Measurements from ENCODE around the gene MAML1.

The MAML1 gene

DNA sequence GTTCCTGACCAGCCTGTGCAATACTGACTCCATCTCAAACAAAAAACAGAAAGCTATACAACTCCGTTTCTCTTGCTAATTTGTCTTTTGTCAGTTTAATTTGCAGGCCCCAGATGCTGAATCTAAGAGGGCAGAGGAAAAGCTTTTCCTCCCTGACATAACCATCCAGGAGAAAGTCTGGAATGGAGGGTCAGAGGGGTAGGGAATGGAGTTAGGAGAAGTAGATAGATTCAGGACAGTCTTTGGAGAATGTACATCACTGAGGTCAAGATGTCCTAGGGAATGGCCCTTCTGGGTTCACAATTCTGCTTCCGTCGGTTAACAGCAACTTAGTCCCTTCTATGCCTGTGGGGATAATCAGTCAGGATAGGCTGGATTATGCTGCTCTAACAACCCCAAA, 81.5 kb downstream of the MAML1 start:
- Histone ChIP-seq H3K36me3 (ENCODE audit: control insufficient read depth, insufficient read depth, low read length, severe bottlenecking) (no peaks in the 10 kb centered on the region), H3K9me3 (ENCODE audit: control insufficient read depth, low read length) (no peaks in the 10 kb centered on the region), H3K4me3 (ENCODE audit: low read length) (no peak overlapping the region), H3K4me1 (ENCODE audit: control insufficient read depth, insufficient read depth, low read length) (peaks cover 13% of the 10 kb centered on the region), H3K27me3 (replicated peaks; ENCODE audit: control insufficient read depth, insufficient read depth, low read length) (no peaks in the 10 kb centered on the region), H3K9ac (ENCODE audit: low read length) (no peak overlapping the region)
- no peak for DNase-seq (ENCODE audit: low read depth)

DNA sequence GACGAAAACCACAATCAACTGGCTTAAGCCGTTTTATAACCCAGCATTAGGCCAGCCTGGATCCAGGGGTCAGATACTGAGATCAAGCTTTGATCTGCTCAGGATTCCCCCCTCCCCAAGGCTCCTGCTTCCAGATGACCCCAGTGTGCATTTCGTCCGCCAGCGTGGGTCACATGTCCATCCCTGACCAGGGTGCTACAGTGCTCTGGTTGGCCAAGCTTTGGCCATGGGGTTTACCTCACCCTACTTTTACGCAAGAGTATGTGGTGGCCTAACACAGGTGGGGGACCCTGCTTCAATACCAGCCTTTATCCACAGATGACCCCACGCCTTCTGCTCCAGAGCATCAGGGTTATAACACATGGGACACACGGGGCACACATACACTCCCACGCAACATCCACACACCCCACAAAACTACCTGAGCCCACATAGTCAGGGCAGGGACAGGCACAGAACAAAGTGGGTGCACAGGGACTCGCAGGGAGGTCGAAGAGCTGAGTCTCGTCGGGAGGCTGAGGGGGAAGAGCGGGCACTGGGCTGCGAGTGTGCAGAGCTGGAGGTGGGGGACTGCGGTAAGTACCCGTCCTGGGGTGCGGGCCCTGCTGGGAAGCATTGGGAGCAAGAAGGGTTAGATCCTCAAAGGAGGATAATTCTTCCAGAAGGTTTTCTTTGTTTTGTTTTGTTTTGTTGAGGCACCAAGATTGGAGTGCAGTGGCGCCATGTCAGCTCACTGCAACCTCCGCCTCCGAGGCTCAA, 83.0 kb downstream of the MAML1 start:
- Histone ChIP-seq H3K36me3 (ENCODE audit: control insufficient read depth, insufficient read depth, low read length, severe bottlenecking) (no peaks in the 10 kb centered on the region), H3K9me3 (ENCODE audit: control insufficient read depth, low read length) (no peaks in the 10 kb centered on the region), H3K4me3 (ENCODE audit: low read length) (no peak overlapping the region)

DNA sequence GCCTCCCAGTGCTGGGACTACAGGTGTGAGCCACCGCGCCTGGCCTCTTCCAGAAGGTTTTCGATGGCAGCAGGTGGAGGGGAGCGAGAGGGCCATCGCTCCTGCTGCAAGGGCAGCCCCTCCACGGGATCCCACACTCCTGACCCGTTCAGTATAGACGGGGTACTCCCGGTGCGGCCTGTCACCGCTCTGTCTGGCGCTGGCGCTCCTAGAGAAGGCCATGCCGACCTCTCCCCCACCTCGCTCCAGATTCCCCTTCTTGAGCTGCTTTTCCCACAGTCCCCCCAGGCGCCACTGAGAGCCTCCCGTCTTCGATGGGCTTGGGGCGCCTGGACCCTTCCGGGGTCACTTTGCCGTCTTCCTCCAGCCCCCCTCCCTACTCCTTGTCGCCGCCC, 83.8 kb downstream of the MAML1 start:
- DNase-seq (ENCODE audit: low read depth) = no peak
- Histone ChIP-seq H3K4me3 (ENCODE audit: low read length) (peak overlapping the region; percentile 56), H3K9me3 (ENCODE audit: control insufficient read depth, low read length) (no peaks in the 10 kb centered on the region), H3K4me1 (ENCODE audit: control insufficient read depth, insufficient read depth, low read length) (peaks cover 26% of the 10 kb centered on the region), H3K27me3 (replicated peaks; ENCODE audit: control insufficient read depth, insufficient read depth, low read length) (no peaks in the 10 kb centered on the region), H3K9ac (ENCODE audit: low read length) (peak overlapping the region; percentile 56), H3K36me3 (ENCODE audit: control insufficient read depth, insufficient read depth, low read length, severe bottlenecking) (no peaks in the 10 kb centered on the region)

More for the DNA sequence above, 83.0 kb downstream of the MAML1 start:
- Histone ChIP-seq H3K9ac (ENCODE audit: low read length) (no peak overlapping the region), H3K27me3 (replicated peaks; ENCODE audit: control insufficient read depth, insufficient read depth, low read length) (no peaks in the 10 kb centered on the region), H3K4me1 (ENCODE audit: control insufficient read depth, insufficient read depth, low read length) (peaks cover 26% of the 10 kb centered on the region)
- DNase-seq (ENCODE audit: low read depth) = no peak

DNA sequence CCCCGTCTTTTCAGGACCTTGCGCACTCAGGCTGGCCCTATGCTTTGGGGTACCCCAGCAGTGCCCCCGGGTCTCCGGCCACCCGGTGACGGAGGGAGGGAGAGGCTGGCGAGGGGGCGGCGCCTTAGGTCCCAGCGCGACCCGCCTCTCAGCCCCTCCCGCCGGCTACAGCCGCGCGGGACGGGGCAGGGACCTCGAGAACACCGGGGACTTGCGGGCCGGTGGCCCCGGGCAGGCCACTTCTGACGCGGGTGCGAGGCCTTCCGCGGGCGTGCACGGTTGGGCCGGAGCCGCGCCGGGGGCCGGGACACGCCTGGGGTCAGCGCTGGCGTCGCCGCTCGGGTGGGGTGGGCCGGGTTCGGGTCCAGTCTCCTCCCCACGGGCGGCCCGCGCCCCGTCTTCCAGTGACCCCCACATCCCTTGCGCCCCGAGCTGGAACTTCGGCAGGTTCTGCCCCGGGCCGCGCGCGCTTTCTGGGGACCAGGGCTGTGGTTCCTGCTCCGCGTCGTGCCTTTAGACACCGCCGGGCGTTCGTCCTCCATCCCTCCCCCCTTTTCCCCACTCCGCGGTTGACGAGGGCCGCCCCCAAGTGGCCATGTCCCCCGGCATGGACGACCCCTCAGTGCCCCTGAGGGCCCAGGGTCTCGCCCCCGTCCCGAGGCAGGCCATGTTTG, 84.3 kb downstream of the MAML1 start:
- H3K27me3 ChIP-seq (replicated peaks; ENCODE audit: control insufficient read depth, insufficient read depth, low read length) = no peaks in the 10 kb centered on the region
- H3K9ac ChIP-seq (ENCODE audit: low read length) = peak overlapping the region; percentile 56
- H3K4me3 ChIP-seq (ENCODE audit: low read length) = peak overlapping the region; percentile 56
- peaks cover 26% of the 10 kb centered on the region for H3K4me1 ChIP-seq (ENCODE audit: control insufficient read depth, insufficient read depth, low read length)
- DNase-seq (ENCODE audit: low read depth) = no peak
- H3K9me3 ChIP-seq (ENCODE audit: control insufficient read depth, low read length) = no peaks in the 10 kb centered on the region
- peaks cover under 1% of the 10 kb centered on the region for H3K36me3 ChIP-seq (ENCODE audit: control insufficient read depth, insufficient read depth, low read length, severe bottlenecking)

DNA sequence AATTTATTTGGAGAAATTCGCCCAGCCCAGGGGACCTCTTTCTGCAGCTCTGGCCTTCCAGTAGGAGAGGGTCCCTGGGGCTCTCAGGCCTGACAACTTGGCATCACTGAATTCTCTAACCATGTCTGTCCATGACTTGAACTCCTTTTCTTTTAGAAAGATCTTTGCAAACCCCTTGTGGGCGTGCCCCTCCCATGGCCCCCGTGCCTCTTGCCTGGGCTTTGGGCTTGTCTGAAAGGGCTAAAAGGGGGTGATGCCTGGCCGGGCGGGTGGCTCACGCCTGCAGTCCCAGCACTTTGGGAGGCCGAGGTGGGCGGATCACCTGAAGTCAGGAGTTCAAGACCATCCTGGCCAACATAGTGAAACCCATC, 84.8 kb downstream of the MAML1 start:
- Histone ChIP-seq H3K4me3 (ENCODE audit: low read length) (peak overlapping the region; percentile 56), H3K36me3 (ENCODE audit: control insufficient read depth, insufficient read depth, low read length, severe bottlenecking) (peaks cover 6% of the 10 kb centered on the region), H3K27me3 (replicated peaks; ENCODE audit: control insufficient read depth, insufficient read depth, low read length) (no peaks in the 10 kb centered on the region), H3K9me3 (ENCODE audit: control insufficient read depth, low read length) (no peaks in the 10 kb centered on the region), H3K4me1 (ENCODE audit: control insufficient read depth, insufficient read depth, low read length) (peaks cover 30% of the 10 kb centered on the region), H3K9ac (ENCODE audit: low read length) (peak overlapping the region; percentile 56)
- no peak for DNase-seq (ENCODE audit: low read depth)

DNA sequence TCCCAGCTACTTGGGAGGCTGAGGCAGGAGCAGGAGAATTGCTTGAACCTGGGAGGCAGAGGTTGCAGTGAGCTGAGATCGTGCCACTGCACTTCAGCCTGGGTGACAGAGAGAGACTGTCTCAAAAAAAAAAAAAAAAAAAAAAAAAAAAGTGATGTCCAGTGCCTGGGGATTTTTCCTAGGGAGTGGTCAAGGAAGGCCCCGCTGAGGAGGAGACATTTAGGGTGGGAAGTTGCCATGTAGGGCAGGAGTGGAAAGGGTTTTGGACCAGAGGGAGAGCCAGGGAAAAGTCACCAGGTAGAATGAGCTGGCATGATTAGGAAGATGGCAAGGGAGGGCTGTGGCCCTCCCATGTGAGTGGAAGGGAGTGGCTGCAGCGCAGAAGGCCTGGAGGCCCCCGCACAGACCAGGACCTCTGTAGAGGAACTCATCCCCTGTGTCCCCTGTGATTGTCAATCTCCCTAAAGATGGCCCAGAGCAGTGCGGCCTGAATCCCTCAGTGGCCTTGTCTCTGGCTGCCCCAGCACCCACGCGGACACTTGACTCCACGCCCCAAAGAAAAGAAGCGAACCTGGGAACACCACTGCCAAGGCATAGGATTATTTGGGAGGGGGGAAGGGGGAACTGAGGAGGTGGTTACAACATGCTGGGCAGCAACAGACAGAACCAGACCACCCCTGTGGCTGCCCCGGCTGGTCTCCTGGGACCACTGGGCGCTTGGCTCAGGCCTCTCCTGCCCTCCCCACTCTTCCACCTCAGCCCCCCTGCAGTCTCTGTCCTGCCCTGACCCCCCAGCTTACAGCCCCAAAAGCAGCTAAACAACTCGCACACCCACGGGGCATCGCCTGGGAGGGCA, 85.5 kb downstream of the MAML1 start:
- H3K4me3 ChIP-seq (ENCODE audit: low read length) = peak overlapping the region; percentile 87
- DNase-seq (ENCODE audit: low read depth) = peak; percentile 30
- H3K27me3 ChIP-seq (replicated peaks; ENCODE audit: control insufficient read depth, insufficient read depth, low read length) = no peaks in the 10 kb centered on the region
- peak overlapping the region; percentile 99 for H3K9ac ChIP-seq (ENCODE audit: low read length)
- no peaks in the 10 kb centered on the region for H3K9me3 ChIP-seq (ENCODE audit: control insufficient read depth, low read length)
- H3K4me1 ChIP-seq (ENCODE audit: control insufficient read depth, insufficient read depth, low read length) = peaks cover 37% of the 10 kb centered on the region
- peaks cover 13% of the 10 kb centered on the region for H3K36me3 ChIP-seq (ENCODE audit: control insufficient read depth, insufficient read depth, low read length, severe bottlenecking)

DNA sequence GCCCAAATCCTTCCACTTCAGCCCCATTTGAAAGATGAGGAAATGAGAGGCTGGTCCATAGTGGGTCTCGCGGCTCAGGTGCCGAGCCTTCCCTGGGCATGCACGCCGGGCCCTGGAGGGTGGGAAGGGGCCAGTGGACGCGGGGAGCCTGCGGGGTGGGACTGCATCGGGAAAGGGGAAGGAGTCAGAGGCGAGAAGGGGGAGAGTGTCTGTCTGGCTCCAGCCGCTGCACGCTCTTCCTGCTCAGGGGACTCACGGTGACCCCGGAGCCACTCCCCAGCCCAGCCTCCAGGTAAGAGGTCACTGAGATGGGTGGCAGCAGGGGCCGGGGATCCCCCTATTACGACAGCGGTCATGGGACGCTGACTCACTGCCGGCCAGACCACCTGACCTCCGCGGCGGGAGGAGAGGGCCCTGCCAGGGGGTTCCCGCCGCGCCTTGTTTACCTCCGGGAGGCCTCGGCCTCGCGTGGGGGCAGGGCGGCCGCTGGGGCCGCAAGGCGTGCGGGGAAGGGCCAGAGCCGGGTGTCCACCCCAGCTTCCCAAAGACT, 86.2 kb downstream of the MAML1 start:
- Histone ChIP-seq H3K27me3 (replicated peaks; ENCODE audit: control insufficient read depth, insufficient read depth, low read length) (no peaks in the 10 kb centered on the region), H3K4me3 (ENCODE audit: low read length) (peak overlapping the region; percentile 87), H3K36me3 (ENCODE audit: control insufficient read depth, insufficient read depth, low read length, severe bottlenecking) (peaks cover 20% of the 10 kb centered on the region), H3K9me3 (ENCODE audit: control insufficient read depth, low read length) (no peaks in the 10 kb centered on the region), H3K4me1 (ENCODE audit: control insufficient read depth, insufficient read depth, low read length) (peaks cover 43% of the 10 kb centered on the region), H3K9ac (ENCODE audit: low read length) (peak overlapping the region; percentile 99)
- peak; percentile 97 for DNase-seq (ENCODE audit: low read depth)

DNA sequence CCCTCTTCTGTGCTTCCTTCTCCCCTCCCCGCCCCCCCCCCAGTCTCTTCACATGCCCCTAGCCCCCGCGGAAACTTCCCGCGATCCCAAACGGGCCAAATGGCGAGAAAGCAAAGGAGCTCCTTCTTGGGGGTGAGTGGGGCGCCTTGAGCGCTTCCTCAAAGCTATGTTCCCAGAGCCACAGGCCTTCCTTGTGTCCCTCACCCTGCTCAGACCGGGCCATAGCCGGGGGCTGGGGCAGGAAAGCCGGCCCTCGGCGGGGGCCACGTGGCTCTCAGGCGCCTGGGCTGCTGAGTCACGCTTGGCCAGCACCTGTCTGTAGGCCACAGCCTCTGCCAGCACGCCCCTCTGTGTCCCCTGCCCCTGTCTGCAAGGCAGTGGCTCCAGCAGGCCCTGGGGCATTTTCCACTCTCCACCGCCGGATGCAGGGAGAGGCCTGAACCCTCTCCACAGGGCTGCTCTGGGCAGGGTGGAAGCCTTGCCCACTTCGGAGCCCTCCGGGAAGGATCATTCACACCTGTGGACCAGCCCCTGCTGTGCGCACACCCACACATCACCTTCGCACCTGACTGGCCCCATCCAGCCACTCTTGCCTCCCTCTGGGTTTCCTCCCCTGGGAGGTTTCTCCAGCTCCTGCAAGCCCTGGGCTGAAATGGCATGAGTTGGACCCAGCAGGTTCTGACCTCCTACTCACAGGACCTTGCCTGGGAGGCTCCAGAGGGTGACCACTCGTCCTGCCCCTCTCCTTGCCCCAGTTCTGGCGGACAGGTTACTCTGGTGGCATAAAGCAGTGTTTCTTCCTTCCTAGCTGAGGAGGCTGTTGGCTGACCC, 86.9 kb downstream of the MAML1 start:
- no peaks in the 10 kb centered on the region for H3K27me3 ChIP-seq (replicated peaks; ENCODE audit: control insufficient read depth, insufficient read depth, low read length)
- peaks cover 50% of the 10 kb centered on the region for H3K4me1 ChIP-seq (ENCODE audit: control insufficient read depth, insufficient read depth, low read length)
- H3K36me3 ChIP-seq (ENCODE audit: control insufficient read depth, insufficient read depth, low read length, severe bottlenecking) = peaks cover 27% of the 10 kb centered on the region
- no peaks in the 10 kb centered on the region for H3K9me3 ChIP-seq (ENCODE audit: control insufficient read depth, low read length)
- H3K9ac ChIP-seq (ENCODE audit: low read length) = peak overlapping the region; percentile 99
- peak; percentile 74 for DNase-seq (ENCODE audit: low read depth)
- peak overlapping the region; percentile 87 for H3K4me3 ChIP-seq (ENCODE audit: low read length)

DNA sequence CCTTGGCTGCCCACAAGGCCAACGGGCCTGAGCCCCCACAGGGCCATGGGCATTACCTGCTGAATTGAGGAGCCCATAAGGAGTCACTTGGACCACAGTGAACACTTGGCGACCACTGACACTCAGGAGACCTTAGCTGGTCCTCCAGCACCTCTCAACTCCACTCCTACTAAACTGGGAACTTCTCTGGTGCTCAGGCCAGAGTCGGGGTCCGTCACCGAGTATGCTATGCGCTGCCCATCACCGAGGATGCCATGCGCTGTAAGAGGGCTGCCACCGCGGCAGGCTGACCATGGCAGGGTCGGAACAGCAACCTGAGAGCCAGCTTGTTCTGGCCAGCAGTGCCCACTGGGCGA, 87.5 kb downstream of the MAML1 start:
- Histone ChIP-seq H3K4me3 (ENCODE audit: low read length) (peak overlapping the region; percentile 87), H3K9ac (ENCODE audit: low read length) (peak overlapping the region; percentile 99)

DNA sequence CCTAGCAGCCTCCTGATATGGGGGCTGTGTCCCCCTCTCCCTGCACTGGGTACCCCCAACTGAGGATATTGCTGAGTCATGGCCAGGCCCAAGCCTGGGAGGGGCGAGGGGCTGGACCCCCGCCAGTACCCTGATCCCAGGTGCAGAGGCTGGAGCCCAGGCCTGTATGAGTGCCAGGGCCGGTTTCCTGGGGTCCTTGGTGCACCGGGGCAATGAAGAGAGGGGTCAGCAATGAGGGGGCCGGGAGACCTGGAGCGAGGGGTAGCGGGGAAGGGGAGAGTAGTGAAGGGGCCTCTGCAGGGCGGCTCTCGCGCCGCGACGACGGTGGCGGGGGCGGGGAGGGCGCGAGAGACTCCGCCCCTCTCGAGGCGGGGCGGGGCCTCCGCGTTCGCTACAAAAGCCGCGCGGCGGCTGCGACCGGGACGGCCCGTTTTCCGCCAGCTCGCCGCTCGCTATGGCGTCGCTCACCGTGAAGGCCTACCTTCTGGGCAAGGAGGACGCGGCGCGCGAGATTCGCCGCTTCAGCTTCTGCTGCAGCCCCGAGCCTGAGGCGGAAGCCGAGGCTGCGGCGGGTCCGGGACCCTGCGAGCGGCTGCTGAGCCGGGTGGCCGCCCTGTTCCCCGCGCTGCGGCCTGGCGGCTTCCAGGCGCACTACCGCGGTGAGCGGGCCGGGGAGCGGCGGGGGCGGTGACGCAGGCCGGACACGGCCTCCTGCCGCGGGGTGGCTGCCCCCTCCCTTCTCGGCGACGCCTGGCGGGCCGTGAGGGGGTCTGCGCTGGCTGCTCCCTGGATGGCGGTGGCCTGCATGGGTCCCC, 88.1 kb downstream of the MAML1 start, which contains the start of gene SQSTM1:
SQSTM1 (plus strand) TSS at position 423 of the 815 bp plus-strand sequence; CDS start at position 455, 32 bp downstream.
- H3K4me3 ChIP-seq (ENCODE audit: low read length) = peak within 1 kb of the TSS; percentile 87
- H3K27me3 ChIP-seq (replicated peaks; ENCODE audit: control insufficient read depth, insufficient read depth, low read length) = no peaks in the 10 kb centered on the region
- H3K9me3 ChIP-seq (ENCODE audit: control insufficient read depth, low read length) = no peaks in the 10 kb centered on the region
- peak; percentile 93 for DNase-seq (ENCODE audit: low read depth)
- H3K4me1 ChIP-seq (ENCODE audit: control insufficient read depth, insufficient read depth, low read length) = peaks cover 59% of the 10 kb centered on the region
- peak within 1 kb of the TSS; percentile 99 for H3K9ac ChIP-seq (ENCODE audit: low read length)
- peaks cover 39% of the 10 kb centered on the region for H3K36me3 ChIP-seq (ENCODE audit: control insufficient read depth, insufficient read depth, low read length, severe bottlenecking)

More for the DNA sequence above, 87.5 kb downstream of the MAML1 start:
- Histone ChIP-seq H3K9me3 (ENCODE audit: control insufficient read depth, low read length) (no peaks in the 10 kb centered on the region), H3K36me3 (ENCODE audit: control insufficient read depth, insufficient read depth, low read length, severe bottlenecking) (peaks cover 33% of the 10 kb centered on the region), H3K27me3 (replicated peaks; ENCODE audit: control insufficient read depth, insufficient read depth, low read length) (no peaks in the 10 kb centered on the region), H3K4me1 (ENCODE audit: control insufficient read depth, insufficient read depth, low read length) (peaks cover 55% of the 10 kb centered on the region)
- DNase-seq (ENCODE audit: low read depth) = no peak

Data from adipocyte (in vitro differentiated cells).